Esophagus (tissue), 2 donors: ENCODE results near the gene SLC6A5. TPM values are rescaled to one million over a fixed set of nuclear protein-coding genes. Genes with fewer than 3 reads are reported as not detected.

Experiments
- H3K27ac ChIP-seq, 2 donors: one replicate each; pipeline ENCODE4 v1.5.1; 2013; ENCODE audit warnings: low read depth in 2 of 2, mild to moderate bottlenecking in 2 of 2, inconsistent platforms in 1 of 2, low read length in 1 of 2, moderate library complexity in 1 of 2
- H3K27me3 ChIP-seq, 2 donors: one replicate each; pipeline ENCODE4 v1.6.1; 2013; ENCODE audit warnings: low read length in 2 of 2, control low read depth in 1 of 2, mild to moderate bottlenecking in 1 of 2; ENCODE audit not compliant: insufficient read depth in 2 of 2, control insufficient read depth in 1 of 2
- H3K36me3 ChIP-seq, 2 donors: one replicate each; pipeline ENCODE4 v1.6.1; 2013; ENCODE audit warnings: low read length in 1 of 2; ENCODE audit not compliant: control insufficient read depth in 2 of 2, insufficient read depth in 2 of 2
- H3K4me1 ChIP-seq, 2 donors: one replicate each; pipeline ENCODE4 v1.6.1; 2013; ENCODE audit warnings: low read length in 1 of 2; ENCODE audit not compliant: control insufficient read depth in 2 of 2, insufficient read depth in 2 of 2
- H3K4me3 ChIP-seq, 2 donors: one replicate each; pipeline ENCODE4 v1.5.1; 2013; ENCODE audit warnings: low read length in 2 of 2, mild to moderate bottlenecking in 2 of 2, low read depth in 1 of 2, moderate library complexity in 1 of 2
- H3K9me3 ChIP-seq, 2 donors: one replicate each; pipeline ENCODE4 v1.6.1; 2013; ENCODE audit warnings: mild to moderate bottlenecking in 2 of 2, low read depth in 1 of 2, low read length in 1 of 2, moderate library complexity in 1 of 2; ENCODE audit not compliant: control insufficient read depth in 2 of 2, insufficient read depth in 1 of 2
- WGBS, 2 donors: extraction: QIAGEN DNeasy Blood & Tissue Kit; methylation state at CpG; one replicate each; pipeline ENCODE4 v1.1.7; 2013; 5-methylcytosine and 5-hydroxymethylcytosine counted together
- polyA plus RNA-seq, 2 donors: library from polyadenylated mRNA; stranded (reverse); fragments of 200-250 nt; gene quantifications; one replicate each; pipeline ENCODE4 v1.2.3, GENCODE V29; 2013
- donor health status: healthy with polysubstance abuse.
- donor health status: Bipolar disorder and iron deficiency.

The SLC6A5 gene
- polyA plus RNA-seq, 2 donors, result not detected

DNA sequence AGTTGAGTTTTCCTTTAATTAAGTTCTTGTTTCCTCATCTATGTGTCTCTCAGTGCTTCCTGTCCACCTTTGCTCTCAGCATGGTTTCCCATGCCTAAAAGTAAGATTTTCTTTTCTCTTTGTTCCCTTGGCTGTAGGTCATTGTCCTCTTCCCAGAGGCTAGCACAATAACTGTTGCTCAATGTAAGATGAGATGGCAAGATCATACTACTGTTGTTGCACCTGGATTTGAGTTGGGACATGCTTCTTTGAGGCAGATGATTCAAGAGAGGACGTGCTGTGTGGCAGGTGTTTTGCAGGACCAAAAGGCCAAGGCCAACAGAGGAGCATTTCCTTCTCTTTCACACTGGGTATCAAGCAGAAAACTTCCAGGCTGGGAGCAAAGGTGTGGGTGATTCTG is 58.7 kb downstream of the SLC6A5 start:
- Histone ChIP-seq H3K4me3 (no peak overlapping the region), H3K27me3 (no peaks in the 10 kb centered on the region), H3K4me1 (no peaks in the 10 kb centered on the region), H3K36me3 (no peaks in the 10 kb centered on the region), H3K27ac (no peak overlapping the region), H3K9me3 (peaks cover 0 to 2% of the 10 kb centered on the region in 2 donors)
- 41 to 55% methylated on average over 1 of the region's 1 CpG for WGBS, 2 donors

DNA sequence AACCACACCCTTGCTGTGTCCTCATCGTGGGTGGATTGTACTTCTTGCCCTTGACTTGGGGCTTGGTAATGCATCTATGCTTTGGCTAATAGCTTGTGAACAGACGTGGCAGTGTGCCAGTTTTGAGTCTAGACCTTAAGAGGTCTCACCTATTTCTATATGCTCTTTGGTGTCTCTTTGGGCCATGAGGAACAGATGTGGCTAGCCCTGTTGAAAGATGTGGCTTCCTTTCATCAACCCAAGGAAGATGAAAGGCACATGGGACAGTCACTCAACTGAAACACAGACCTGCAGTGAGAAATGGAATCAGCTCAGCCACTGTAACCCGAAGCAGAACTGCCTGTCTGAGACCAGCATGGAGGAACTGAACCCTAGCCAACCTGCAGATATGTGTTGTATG is 62.0 kb downstream of the SLC6A5 start:
- Histone ChIP-seq H3K4me3 (no peak overlapping the region), H3K9me3 (peaks cover 0 to 2% of the 10 kb centered on the region in 2 donors), H3K4me1 (no peaks in the 10 kb centered on the region), H3K27me3 (no peaks in the 10 kb centered on the region), H3K27ac (no peak overlapping the region), H3K36me3 (no peaks in the 10 kb centered on the region)
- 62 to 66% methylated on average over 3 of the region's 3 CpGs for WGBS, 2 donors

DNA sequence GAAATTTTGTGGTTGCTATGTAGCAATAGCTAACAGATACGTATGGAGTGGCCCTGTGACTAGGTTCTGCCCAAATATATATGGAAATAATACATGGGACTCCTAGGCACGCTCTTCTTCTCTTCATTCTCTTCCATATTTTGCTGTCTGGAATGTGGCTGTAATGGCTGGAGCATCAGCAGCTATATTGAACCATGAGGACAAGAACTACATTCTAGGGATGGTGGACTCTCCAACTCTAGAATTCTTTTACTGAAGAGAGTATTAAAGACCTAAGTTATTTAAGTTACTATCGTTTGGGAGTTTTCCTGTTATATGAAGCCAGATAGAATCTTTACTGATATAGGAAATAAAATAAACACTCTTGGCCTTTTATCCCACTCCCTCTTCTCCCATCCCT is 62.4 kb downstream of the SLC6A5 start:
- no peaks in the 10 kb centered on the region for H3K36me3 ChIP-seq
- no peak overlapping the region for H3K4me3 ChIP-seq
- H3K9me3 ChIP-seq, result peaks cover 0 to 2% of the 10 kb centered on the region in 2 donors
- H3K27ac ChIP-seq, result no peak overlapping the region
- 85 to 87% methylated on average over 3 of the region's 3 CpGs for WGBS, 2 donors
- H3K27me3 ChIP-seq, result no peaks in the 10 kb centered on the region
- H3K4me1 ChIP-seq, result no peaks in the 10 kb centered on the region

DNA sequence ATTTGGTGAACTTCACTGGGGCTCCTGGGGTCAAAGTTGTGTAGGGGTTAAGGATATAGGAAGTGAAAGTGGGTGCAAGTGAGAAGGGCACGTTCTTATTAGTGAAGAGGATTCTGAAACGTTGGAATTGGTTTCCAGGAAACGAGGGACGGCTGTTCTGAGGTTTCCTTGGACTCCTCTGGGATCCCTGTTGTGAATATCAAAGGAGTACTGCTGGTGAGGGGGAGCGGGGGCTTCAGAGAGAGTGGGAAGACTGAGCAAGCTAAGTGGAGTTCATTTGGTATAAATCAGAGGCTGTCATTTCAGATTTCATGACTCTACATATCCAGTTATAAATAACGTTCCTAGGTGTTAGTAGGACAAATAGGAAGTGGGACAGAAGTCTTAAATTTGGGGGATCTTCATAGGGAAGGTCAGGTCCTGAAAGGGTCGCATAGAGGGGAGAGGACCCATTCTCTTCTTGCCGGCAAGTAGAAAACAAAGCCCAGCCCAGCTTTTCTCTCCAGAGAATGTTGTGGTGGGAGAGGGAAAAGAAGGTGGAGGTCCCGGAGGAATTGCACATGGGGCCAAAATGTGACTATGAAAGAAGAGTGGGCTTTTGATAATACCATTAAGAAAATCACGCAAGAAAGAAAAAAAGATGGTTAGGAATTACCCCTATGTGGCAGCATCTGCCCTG is 68.9 kb downstream of the SLC6A5 start:
- peaks cover 6 to 25% of the 10 kb centered on the region in 2 donors for H3K27me3 ChIP-seq
- no peak overlapping the region for H3K27ac ChIP-seq
- 16 to 18% methylated on average over 10 of the region's 10 CpGs for WGBS, 2 donors
- peaks cover 4 to 11% of the 10 kb centered on the region in 2 donors for H3K4me1 ChIP-seq
- no peaks in the 10 kb centered on the region for H3K36me3 ChIP-seq
- no peak overlapping the region for H3K4me3 ChIP-seq
- H3K9me3 ChIP-seq, result no peaks in the 10 kb centered on the region

DNA sequence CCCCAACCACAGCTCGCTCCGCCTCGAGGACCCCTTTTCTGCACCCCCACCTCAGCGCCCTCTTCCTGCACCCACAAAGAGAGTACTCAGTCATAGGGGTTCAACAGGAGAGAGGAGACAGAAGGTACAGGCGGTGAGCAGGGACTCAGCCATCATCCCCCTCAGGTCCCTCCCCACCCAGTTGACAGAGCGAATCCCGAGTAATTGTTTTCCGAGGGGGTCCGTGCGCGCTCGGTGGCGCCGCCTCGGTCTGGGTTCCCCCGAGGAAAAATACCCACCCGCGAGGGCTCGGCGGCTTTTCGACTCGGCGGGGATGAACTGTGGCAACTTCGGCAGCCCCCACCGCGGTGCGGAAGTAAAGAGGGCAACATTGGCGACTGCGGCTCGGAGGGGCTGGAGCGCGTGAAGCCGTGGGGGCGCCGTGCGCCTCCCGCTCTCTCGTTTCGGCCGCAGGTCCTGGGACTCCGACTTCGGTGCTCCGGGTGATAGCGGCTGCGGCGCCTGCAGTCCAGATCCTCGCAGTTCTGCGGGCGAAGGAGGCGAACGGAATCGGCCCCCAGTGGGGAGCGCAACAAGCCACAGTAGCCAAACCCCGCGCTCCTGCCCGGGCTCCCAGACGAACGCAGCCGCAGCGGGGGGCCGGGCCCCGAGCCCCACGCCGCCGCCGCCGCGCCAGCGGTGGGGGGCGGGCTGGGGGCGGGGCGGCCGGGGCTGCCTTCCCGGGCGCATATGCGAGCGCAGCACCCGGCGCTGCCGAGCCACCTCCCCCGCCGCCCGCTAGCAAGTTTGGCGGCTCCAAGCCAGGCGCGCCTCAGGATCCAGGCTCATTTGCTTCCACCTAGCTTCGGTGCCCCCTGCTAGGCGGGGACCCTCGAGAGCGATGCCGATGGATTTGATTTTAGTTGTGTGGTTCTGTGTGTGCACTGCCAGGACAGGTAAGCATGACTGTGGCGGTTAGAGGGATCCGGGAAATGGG is 69.7 kb downstream of the SLC6A5 start, which contains the start of gene NELL1:
Gene NELL1 (plus strand): TSS at position 743 of the 976 bp plus-strand sequence.
- 1 to 2% methylated on average over 71 to 93 of the region's 93 CpGs for WGBS, 2 donors
- Histone ChIP-seq H3K9me3 (no peaks in the 10 kb centered on the region), H3K36me3 (no peaks in the 10 kb centered on the region), H3K4me1 (peaks cover 4 to 11% of the 10 kb centered on the region in 2 donors), H3K27me3 (peaks cover 6 to 25% of the 10 kb centered on the region in 2 donors), H3K4me3 (peak within 1 kb of the TSS; percentile 10 to 39), H3K27ac (no peak within 1 kb of the TSS)

DNA sequence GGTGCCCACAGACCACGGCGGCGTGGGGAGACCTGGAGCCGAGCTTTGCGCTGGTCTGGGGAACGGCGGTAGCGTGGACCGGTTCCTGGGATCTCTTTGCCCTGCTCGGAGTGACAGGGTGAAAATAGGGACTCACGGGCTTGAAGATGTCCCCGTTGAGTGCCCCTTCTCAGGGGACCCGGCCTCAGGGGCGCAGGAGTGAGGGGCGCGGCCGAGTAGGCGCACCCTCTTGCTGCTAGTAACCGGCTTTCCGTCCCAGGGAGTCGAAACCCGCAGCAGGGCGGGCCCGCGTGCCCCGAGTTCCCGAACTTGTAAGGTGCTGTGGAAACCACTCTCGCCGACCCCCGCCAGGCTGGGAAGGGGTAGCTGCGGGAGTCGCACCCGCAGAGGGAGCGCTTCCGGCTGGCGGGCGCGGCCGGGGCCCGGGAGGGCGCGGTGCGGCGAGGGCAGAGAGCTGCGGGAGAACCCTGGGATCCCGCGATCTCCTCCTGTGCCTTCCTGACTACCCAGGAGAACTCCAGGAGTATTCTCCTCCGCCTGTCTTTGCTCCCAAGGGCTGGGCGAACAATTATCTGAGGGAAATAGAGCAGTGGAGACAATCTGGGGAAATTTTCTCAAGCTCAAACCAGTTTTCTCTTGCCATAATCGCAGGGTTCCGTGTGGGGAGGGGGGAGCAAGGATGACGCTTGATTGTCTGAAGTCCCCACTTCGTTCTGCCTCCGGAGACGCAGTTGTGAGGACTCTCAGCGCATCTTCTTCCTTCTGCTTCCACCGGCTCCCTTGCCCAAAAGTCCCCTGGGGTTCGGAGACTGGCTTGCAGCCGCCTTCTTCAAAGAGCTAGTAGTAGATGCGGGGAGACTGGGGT is 70.6 kb downstream of the SLC6A5 start:
- Histone ChIP-seq H3K27ac (no peak overlapping the region), H3K9me3 (no peaks in the 10 kb centered on the region), H3K4me3 (peak overlapping the region; percentile 10 to 39), H3K27me3 (peaks cover 6 to 25% of the 10 kb centered on the region in 2 donors), H3K4me1 (peaks cover 4 to 11% of the 10 kb centered on the region in 2 donors), H3K36me3 (no peaks in the 10 kb centered on the region)
- whole genome bisulfite sequencing, 2 donors, result 2% methylated on average over 58 to 60 of the region's 60 CpGs

DNA sequence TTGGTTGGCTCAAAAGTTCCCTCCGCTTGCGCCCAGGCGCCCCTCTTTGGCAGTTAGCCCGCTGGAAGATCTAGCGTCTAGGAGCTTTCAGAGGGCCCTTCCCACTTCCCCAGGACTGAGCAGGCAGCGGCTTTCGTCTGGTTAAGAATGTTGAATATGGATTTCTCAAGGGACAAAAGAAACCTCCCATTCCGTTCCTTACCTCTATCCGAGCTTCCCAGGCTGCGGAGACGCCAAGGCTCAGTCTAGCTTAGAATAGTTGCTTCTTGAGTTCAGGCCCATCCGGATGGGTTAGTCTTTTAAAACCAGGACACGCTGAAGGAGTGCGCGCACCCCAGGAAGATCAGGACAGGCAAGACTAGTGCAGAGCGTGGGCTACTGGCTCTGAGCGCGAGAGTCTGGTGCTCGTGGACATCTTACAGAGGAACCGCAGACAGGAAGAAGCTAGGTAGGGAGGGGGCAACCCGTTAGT is 71.6 kb downstream of the SLC6A5 start:
- Histone ChIP-seq H3K36me3 (no peaks in the 10 kb centered on the region), H3K9me3 (no peaks in the 10 kb centered on the region), H3K4me3 (no peak overlapping the region), H3K4me1 (peaks cover 4 to 11% of the 10 kb centered on the region in 2 donors), H3K27ac (no peak overlapping the region), H3K27me3 (peaks cover 6 to 25% of the 10 kb centered on the region in 2 donors)
- WGBS, 2 donors, result 13 to 14% methylated on average over 21 of the region's 21 CpGs

DNA sequence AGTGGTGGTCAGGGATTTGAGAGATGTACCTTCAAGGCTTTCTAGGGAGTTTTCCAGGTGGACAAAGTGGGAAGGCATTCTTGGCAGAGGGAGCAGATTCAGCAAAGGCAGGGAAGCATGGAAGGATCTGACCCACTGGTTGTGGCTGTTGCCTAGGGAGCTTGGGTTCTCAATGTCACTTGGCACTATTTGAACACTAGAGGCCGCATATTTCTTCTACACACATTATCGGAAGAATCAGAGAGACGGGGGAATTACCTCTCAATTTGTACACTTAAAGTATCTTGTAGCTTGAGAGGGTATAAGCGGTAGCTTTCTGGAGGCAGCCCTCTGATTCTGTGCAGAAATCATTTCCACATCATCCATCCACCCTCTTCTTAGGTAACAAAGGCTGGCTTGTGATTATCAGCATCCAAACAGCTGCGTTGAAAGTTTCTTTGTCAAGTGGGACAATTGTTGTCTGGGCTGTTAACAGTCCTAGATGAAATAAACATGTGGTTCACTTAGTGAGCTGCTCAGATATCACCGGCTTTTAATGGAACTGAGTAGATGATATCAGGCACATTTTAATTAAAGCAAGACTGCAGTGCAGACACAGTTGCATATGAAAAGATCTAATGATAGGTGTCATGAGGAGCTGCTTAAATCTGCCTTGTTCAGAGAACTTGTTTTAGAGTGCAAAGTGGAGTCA is 72.6 kb downstream of the SLC6A5 start:
- peaks cover 4 to 11% of the 10 kb centered on the region in 2 donors for H3K4me1 ChIP-seq
- H3K36me3 ChIP-seq, result no peaks in the 10 kb centered on the region
- no peak overlapping the region for H3K4me3 ChIP-seq
- H3K9me3 ChIP-seq, result no peaks in the 10 kb centered on the region
- whole genome bisulfite sequencing, 2 donors, result 20 to 28% methylated on average over 6 of the region's 6 CpGs
- peaks cover 6 to 25% of the 10 kb centered on the region in 2 donors for H3K27me3 ChIP-seq
- no peak overlapping the region for H3K27ac ChIP-seq
